ENCODE measurements around the gene CHRNA9. TPM values are rescaled to one million over a fixed set of nuclear protein-coding genes. Genes with fewer than 3 reads are reported as not detected.

CHRNA9 gene
- total and polyA plus RNA-seq, 2 experiments from 2014 or later: 0.58 to 5.7 TPM

DNA sequence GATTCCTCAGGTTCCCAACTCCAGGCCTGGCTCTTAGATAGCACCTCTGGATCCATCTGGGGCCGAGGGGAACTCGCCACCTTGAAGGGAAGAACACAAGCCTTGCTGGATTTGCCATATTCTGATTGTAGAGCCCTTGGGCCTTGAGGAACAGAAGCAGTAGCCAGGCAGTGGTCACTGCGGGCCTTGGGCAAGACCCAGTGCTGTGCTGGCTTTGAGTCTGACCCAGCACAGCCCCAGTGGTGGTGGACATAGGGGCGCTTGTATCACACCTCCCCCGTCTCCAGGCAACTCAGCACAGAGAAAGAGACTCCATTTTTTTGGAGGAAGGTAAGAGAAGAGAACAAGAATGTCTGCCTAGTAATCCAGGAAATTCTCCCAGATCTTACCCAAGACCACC, 45.5 kb downstream of the CHRNA9 start (continued):
- TF ChIP-seq, protein P1, sequence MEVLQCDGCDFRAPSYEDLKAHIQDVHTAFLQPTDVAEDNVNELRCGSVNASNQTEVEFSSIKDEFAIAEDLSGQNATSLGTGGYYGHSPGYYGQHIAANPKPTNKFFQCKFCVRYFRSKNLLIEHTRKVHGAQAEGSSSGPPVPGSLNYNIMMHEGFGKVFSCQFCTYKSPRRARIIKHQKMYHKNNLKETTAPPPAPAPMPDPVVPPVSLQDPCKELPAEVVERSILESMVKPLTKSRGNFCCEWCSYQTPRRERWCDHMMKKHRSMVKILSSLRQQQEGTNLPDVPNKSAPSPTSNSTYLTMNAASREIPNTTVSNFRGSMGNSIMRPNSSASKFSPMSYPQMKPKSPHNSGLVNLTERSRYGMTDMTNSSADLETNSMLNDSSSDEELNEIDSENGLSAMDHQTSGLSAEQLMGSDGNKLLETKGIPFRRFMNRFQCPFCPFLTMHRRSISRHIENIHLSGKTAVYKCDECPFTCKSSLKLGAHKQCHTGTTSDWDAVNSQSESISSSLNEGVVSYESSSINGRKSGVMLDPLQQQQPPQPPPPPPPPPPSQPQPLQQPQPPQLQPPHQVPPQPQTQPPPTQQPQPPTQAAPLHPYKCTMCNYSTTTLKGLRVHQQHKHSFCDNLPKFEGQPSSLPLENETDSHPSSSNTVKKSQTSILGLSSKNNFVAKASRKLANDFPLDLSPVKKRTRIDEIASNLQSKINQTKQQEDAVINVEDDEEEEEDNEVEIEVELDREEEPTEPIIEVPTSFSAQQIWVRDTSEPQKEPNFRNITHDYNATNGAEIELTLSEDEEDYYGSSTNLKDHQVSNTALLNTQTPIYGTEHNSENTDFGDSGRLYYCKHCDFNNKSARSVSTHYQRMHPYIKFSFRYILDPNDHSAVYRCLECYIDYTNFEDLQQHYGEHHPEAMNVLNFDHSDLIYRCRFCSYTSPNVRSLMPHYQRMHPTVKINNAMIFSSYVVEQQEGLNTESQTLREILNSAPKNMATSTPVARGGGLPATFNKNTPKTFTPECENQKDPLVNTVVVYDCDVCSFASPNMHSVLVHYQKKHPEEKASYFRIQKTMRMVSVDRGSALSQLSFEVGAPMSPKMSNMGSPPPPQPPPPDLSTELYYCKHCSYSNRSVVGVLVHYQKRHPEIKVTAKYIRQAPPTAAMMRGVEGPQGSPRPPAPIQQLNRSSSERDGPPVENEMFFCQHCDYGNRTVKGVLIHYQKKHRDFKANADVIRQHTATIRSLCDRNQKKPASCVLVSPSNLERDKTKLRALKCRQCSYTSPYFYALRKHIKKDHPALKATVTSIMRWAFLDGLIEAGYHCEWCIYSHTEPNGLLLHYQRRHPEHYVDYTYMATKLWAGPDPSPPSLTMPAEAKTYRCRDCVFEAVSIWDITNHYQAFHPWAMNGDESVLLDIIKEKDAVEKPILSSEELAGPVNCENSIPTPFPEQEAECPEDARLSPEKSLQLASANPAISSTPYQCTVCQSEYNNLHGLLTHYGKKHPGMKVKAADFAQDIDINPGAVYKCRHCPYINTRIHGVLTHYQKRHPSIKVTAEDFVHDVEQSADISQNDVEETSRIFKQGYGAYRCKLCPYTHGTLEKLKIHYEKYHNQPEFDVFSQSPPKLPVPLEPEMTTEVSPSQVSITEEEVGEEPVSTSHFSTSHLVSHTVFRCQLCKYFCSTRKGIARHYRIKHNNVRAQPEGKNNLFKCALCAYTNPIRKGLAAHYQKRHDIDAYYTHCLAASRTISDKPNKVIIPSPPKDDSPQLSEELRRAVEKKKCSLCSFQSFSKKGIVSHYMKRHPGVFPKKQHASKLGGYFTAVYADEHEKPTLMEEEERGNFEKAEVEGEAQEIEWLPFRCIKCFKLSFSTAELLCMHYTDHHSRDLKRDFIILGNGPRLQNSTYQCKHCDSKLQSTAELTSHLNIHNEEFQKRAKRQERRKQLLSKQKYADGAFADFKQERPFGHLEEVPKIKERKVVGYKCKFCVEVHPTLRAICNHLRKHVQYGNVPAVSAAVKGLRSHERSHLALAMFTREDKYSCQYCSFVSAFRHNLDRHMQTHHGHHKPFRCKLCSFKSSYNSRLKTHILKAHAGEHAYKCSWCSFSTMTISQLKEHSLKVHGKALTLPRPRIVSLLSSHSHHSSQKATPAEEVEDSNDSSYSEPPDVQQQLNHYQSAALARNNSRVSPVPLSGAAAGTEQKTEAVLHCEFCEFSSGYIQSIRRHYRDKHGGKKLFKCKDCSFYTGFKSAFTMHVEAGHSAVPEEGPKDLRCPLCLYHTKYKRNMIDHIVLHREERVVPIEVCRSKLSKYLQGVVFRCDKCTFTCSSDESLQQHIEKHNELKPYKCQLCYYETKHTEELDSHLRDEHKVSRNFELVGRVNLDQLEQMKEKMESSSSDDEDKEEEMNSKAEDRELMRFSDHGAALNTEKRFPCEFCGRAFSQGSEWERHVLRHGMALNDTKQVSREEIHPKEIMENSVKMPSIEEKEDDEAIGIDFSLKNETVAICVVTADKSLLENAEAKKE (CRISPR knock-in tag; IDR thresholded peaks at IDR 0.05): no peak
- TF ChIP-seq, protein P2, sequence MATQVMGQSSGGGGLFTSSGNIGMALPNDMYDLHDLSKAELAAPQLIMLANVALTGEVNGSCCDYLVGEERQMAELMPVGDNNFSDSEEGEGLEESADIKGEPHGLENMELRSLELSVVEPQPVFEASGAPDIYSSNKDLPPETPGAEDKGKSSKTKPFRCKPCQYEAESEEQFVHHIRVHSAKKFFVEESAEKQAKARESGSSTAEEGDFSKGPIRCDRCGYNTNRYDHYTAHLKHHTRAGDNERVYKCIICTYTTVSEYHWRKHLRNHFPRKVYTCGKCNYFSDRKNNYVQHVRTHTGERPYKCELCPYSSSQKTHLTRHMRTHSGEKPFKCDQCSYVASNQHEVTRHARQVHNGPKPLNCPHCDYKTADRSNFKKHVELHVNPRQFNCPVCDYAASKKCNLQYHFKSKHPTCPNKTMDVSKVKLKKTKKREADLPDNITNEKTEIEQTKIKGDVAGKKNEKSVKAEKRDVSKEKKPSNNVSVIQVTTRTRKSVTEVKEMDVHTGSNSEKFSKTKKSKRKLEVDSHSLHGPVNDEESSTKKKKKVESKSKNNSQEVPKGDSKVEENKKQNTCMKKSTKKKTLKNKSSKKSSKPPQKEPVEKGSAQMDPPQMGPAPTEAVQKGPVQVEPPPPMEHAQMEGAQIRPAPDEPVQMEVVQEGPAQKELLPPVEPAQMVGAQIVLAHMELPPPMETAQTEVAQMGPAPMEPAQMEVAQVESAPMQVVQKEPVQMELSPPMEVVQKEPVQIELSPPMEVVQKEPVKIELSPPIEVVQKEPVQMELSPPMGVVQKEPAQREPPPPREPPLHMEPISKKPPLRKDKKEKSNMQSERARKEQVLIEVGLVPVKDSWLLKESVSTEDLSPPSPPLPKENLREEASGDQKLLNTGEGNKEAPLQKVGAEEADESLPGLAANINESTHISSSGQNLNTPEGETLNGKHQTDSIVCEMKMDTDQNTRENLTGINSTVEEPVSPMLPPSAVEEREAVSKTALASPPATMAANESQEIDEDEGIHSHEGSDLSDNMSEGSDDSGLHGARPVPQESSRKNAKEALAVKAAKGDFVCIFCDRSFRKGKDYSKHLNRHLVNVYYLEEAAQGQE (IDR thresholded peaks at IDR 0.05; ENCODE audit: unreplicated experiment): no peak
- TF ChIP-seq ZNF331 (CRISPR knock-in tag; IDR thresholded peaks at IDR 0.05; ENCODE audit: low read depth): no peak
- TF ChIP-seq EZH2 (IDR thresholded peaks at IDR 0.05; ENCODE audit: low read depth, unreplicated experiment): no peak
- no peak for TF ChIP-seq POLR2AphosphoS5 (IDR thresholded peaks at IDR 0.05; ENCODE audit: low read depth)
- TF ChIP-seq EZH2phosphoT487 (IDR thresholded peaks at IDR 0.05; ENCODE audit: unreplicated experiment): no peak
- no peak for TF ChIP-seq STAT1 (IDR thresholded peaks at IDR 0.05; ENCODE audit: unreplicated experiment)
